Measurements from ENCODE around the gene ARMC12. TPM values are rescaled to one million over a fixed set of nuclear protein-coding genes. Genes with fewer than 3 reads are reported as not detected.

Gene ARMC12
- total and polyA plus RNA-seq, 10 of the 15 experiments (the other 5 are each of a cell fraction or from before 2014, with no cell fraction given) = 0.10 to 1.6 (median 0.62) TPM

- 75% methylated on average over 19 of the region's 19 CpGs for WGBS (ENCODE audit: insufficient coverage, insufficient replicate concordance, low lambda C conversion rate, missing lambda C conversion rate)
- no peak for ATAC-seq
- Histone ChIP-seq H3K79me2 (ENCODE audit: control insufficient read depth, insufficient read depth, low read length) (no peaks in the 10 kb centered on the region), H3K4me3 (no peak overlapping the region), H4K20me1 (ENCODE audit: control insufficient read depth, insufficient read depth) (no peaks in the 10 kb centered on the region), H2AFZ (ENCODE audit: control insufficient read depth, low read depth, low read length) (peak overlapping the region; percentile 64), H3K36me3 (ENCODE audit: control insufficient read depth in 2 of 2, insufficient read depth in 2 of 2, low read length in 1 of 2) (no peaks in the 10 kb centered on the region), H3K27me3 (replicated peaks in 1 of 2; ENCODE audit: control insufficient read depth in 2 of 2, insufficient read depth in 2 of 2, low read length in 1 of 2) (no peaks in the 10 kb centered on the region), H3K9ac (ENCODE audit: control insufficient read depth, insufficient read depth, low read length) (no peak overlapping the region; the same call in 1 of the 2 replicates), H3K4me2 (ENCODE audit: control insufficient read depth, insufficient read depth) (peak overlapping the region; percentile 53), H3K4me1 (ENCODE audit: control insufficient read depth, insufficient read depth, low read length) (peaks cover 50% of the 10 kb centered on the region), H3K9me3 (replicated peaks; ENCODE audit: control insufficient read depth, insufficient read depth, low read length) (no peaks in the 10 kb centered on the region; the same call in 2 of the 3 replicates), H3K27ac (ENCODE audit: control insufficient read depth, insufficient read depth) (peak overlapping the region; percentile 76)
- intact Hi-C loops (cut with micrococcal nuclease; ENCODE audit: unreplicated experiment) = no loop called here
- ChIA-PET RAD21 (ENCODE audit: unreplicated experiment) (interaction anchor here (1.0 to 4.7 kb wide), 6 partner anchors 10 to 55 kb away, joined by 3 to 36 read pairs (median 6); partner anchors contain the start of gene ARMC12), POLR2A (interaction anchor here (0.5 to 2.7 kb wide), 9 partner anchors 8 to 51 kb away, joined by 3 to 13 read pairs (median 3); partner anchors contain the start of gene ARMC12), CTCF (interaction anchor here (0.7 to 1.9 kb wide), 7 partner anchors 10 to 195 kb away, joined by 3 to 9 read pairs (median 4); no protein-coding TSS in a partner anchor), SMC1A (ENCODE audit: uncharacterized antibody, unreplicated experiment) (interaction anchor here (0.6 to 3.6 kb wide), 12 partner anchors 11 to 273 kb away, joined by 3 to 24 read pairs (median 4); partner anchors contain the start of gene ARMC12)
- in situ Hi-C loops (cut with MboI) = no loop called here
- no TSS peak for BruUV-seq (replicated peaks)
- no peak for DNase-seq (ENCODE audit: low read depth, low spot score)
- FAIRE-seq = no peak
- TF ChIP-seq NR2F1 (conservative IDR thresholded peaks at IDR 0.05) = no peak
- no peak for TF ChIP-seq MTA3 (IDR thresholded peaks at IDR 0.05; ENCODE audit: borderline replicate concordance, low read length)
- no peak for TF ChIP-seq ZBED1 (IDR thresholded peaks at IDR 0.05; ENCODE audit: borderline replicate concordance)
- TF ChIP-seq ATF7 (IDR thresholded peaks at IDR 0.05; ENCODE audit: low read depth) = no peak
- no peak for TF ChIP-seq ZNF384 (IDR thresholded peaks at IDR 0.05; ENCODE audit: borderline replicate concordance, low read depth, low read length)
- TF ChIP-seq ZNF592 (IDR thresholded peaks at IDR 0.05) = 0 out of 2 replicates have a peak, but pooled peaks have one; percentile 56
- TF ChIP-seq MLLT1 (IDR thresholded peaks at IDR 0.05) = peak; percentile 86
- peak; percentile 47; the same call in 1 of the 2 replicates for TF ChIP-seq RUNX3 (IDR thresholded peaks at IDR 0.05; ENCODE audit: low read length)
- TF ChIP-seq IKZF1 (conservative IDR thresholded peaks at IDR 0.05) = peak; percentile 22; the same call in 1 of the 2 replicates
- TF ChIP-seq PML (IDR thresholded peaks at IDR 0.05; ENCODE audit: low read length) = no peak
- TF ChIP-seq EED (IDR thresholded peaks at IDR 0.05; ENCODE audit: low read depth) = peak; percentile 47; the same call in 1 of the 2 replicates
- TF ChIP-seq TCF12 (IDR thresholded peaks at IDR 0.05; ENCODE audit: low read depth, low read length) = 0 out of 2 replicates have a peak, but pooled peaks have one; percentile 4
- no peak for TF ChIP-seq ZNF274 (IDR thresholded peaks at IDR 0.05; ENCODE audit: insufficient read depth, insufficient read length)
- TF ChIP-seq SPI1 (IDR thresholded peaks at IDR 0.05; ENCODE audit: borderline replicate concordance, insufficient read depth, low read depth, low read length) = peak; percentile 62
- TF ChIP-seq IKZF2 (IDR thresholded peaks at IDR 0.05) = no peak
- no peak for TF ChIP-seq FOXK2 (IDR thresholded peaks at IDR 0.05)
- no peak for TF ChIP-seq JUNB (IDR thresholded peaks at IDR 0.05)
- peak in 1 of 2 experiments; percentile 72; a peak in 1 of 4 replicates for TF ChIP-seq ETV6 (conservative IDR thresholded peaks at IDR 0.05 in 1 of 2, IDR thresholded peaks at IDR 0.05 in 1 of 2; ENCODE audit: borderline replicate concordance in 1 of 2, low read depth in 1 of 2)
- TF ChIP-seq SIN3A (IDR thresholded peaks at IDR 0.05; ENCODE audit: low read depth, low read length) = 0 out of 2 replicates have a peak, but pooled peaks have one; percentile 21
Observed at GRCh38 chr6:35717449-35718374, 19.1 kb upstream of the ARMC12 start.

Data from GM12878 (cell line).